ENCODE measurements around the gene BICC1.

DNA sequence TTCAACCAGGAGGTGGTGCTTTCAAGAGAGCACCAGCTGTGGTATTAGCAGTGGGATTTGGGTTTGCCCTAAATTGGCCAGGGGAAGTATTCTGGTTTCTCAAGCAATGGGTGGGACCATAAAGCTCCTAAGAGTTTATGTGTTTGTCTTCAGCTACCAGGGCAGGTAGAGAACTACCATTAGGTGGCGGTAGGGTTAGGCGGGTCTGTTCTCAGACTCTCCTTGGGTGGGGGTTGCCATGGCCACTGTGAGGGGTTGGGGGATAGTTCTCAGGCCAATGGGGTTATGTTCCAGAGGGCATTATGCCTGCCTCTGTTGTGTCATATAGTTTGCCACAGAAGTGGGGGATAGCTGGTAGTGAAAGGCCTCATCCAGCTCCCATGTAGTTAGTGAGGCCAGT, 47.7 kb upstream of the BICC1 start:
- TF ChIP-seq POLR2A (IDR thresholded peaks at IDR 0.05) (no peak), CTCF (IDR thresholded peaks at IDR 0.05) (no peak)

Measured in thyroid gland (tissue), 4 donors.